Gastroesophageal sphincter (tissue), 3 donors: ENCODE measurements around the gene KIAA1217.

Experiments
- CTCF ChIP-seq, 4 experiments: fragments of 200-600 bp in 2 of 4; fragments of 450-650 bp in 2 of 4; sonication (generic) in 1 of 4; IDR thresholded peaks; one replicate each; pipeline ENCODE4 v1.5.1; 2017 to 2019; ENCODE audit warnings: antibody characterized with exemption in 4 of 4, mild to moderate bottlenecking in 2 of 4, moderate library complexity in 2 of 4
- EP300 ChIP-seq: sonication (generic); formaldehyde crosslinking; IDR thresholded peaks from one replicate; pipeline ENCODE4 v1.6.1; 2017; ENCODE audit warnings: antibody characterized with exemption, mild to moderate bottlenecking
- POLR2A ChIP-seq, 2 donors: fragments of 450-650 bp; IDR thresholded peaks; one replicate each; pipeline ENCODE4 v1.6.1; 2017; ENCODE audit warnings: antibody characterized with exemption in 2 of 2, mild to moderate bottlenecking in 2 of 2, moderate library complexity in 1 of 2
- POLR2AphosphoS5 ChIP-seq: sonication (generic); formaldehyde crosslinking; IDR thresholded peaks from one replicate; pipeline ENCODE4 v1.6.1; 2017; ENCODE audit warnings: antibody characterized with exemption

GRCh38 chr10:24246365-24246764, 37.4 kb downstream of the KIAA1217 start:
- TF ChIP-seq POLR2A (IDR thresholded peaks at IDR 0.05) (no peak), CTCF (IDR thresholded peaks at IDR 0.05) (no peak), POLR2AphosphoS5 (no peak), EP300 (no peak)
